ENCODE data around the gene HIGD1C.
"Not testable (repeated sequence)": the region's sequence is repeated elsewhere in the genome, so short reads cannot be mapped to it uniquely, and the experiment has no call there.

The HIGD1C gene

GRCh38 chr12:50952510-50952909 is at the start of gene HIGD1C:
Gene HIGD1C, plus strand, starts transcription at chr12:50952544. Its CDS starts 1,455 bp downstream, at chr12:50953999.
- DNase-seq (ENCODE audit: low read depth): no peak
- H3K4me3 ChIP-seq (ENCODE audit: low read length): no peak within 1 kb of the TSS
- no peak for TF ChIP-seq CTCF (conservative IDR thresholded peaks at IDR 0.05; ENCODE audit: low read depth, low read length)

DNA sequence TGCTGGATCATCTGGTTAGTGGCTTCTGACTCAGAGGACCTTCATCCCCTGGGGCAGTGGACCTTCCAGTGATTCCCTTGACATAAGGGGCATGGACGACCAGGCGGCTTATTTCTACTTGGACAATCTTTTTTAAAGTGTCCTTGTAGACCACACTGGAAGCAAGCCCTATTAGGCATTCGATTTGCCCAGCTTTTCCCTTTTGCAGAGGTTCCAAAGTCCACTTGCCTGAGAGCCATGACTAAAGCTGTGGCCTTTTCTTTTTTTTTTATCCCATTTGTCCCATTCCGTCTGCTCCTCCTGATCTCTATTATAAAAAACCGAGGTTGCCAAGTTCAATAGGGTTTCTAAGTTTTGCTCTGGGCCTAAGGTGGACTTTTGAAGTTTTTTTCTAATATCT is 43.9 kb upstream of the HIGD1C start:
- H3K4me3 ChIP-seq (ENCODE audit: low read length); DNase-seq (ENCODE audit: low read depth): not testable (repeated sequence)

DNA sequence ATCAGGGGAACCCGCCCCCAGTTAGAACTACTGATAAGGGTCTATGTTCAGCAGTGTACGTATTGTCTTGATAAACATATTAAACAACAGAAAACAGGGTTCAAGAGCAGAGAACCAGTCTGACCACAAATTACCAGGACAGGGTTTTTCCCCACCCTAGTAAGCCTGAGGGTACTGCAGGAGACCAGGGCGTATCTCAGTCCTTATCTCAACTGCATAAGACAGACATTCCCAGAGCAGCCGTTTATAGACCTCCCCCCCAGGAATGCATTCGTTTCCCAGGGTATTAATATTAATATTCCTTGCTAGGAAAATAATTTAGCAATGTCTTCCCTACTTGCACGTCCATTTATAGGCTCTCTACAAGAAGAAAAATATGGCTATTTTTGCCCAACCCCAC is 40.0 kb upstream of the HIGD1C start:
- not testable (repeated sequence) for DNase-seq (ENCODE audit: low read depth); H3K4me3 ChIP-seq (ENCODE audit: low read length)

DNA sequence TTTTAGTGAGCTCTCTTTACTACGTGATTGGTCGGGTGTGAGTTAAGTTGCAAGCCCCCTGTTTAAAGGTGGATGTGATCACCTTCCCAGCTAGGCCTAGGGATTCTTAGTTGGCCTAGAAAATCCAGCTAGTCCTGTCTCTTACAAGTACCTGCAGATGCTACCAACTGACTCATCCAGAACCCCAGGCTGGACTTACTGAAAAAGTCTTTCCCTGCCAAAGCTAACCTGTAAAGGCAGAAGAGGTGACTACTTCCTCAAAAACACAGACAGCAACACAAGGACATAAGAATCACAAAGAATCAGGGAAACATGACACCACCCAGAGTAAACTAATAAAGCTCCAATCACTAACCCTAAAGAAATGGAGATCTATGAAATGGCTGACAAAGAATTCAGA is 39.1 kb upstream of the HIGD1C start:
- H3K4me3 ChIP-seq (ENCODE audit: low read length): no peak overlapping the region
- DNase-seq (ENCODE audit: low read depth): no peak
- TF ChIP-seq CTCF (conservative IDR thresholded peaks at IDR 0.05; ENCODE audit: low read depth, low read length): no peak

DNA sequence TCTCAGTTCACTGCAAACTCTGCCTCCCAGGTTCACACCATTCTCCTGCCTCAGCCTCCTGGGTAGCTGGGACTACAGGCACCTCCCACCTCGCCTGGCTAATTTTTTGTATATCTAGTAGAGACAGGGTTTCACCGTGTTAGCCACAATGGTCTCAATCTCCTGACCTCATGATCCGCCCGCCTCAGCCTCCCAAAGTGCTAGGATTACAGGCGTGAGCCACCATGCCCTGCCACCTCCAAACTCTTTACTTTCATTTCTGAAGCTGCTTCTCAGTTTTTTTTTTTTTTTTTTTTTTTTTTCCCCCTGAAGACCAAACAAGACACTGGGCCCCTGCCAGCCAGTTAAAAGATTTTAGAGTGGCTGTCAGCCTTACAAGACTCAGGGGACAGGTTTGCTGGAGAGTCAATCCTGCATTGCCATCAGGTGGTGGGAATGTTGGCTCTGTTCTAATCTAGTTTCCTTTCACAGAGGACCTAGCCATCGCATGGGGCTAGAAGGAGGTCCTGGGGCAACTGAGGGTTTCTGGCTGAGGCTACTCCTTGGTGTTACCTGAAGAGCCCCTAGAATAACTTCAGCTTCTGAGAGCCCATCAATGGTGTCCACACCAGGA is 37.4 kb upstream of the HIGD1C start:
- H3K4me3 ChIP-seq (ENCODE audit: low read length): no peak overlapping the region
- TF ChIP-seq CTCF (conservative IDR thresholded peaks at IDR 0.05; ENCODE audit: low read depth, low read length): no peak
- no peak for DNase-seq (ENCODE audit: low read depth)

GRCh38 chr12:50916292-50916691 is 36.1 kb upstream of the HIGD1C start:
- TF ChIP-seq CTCF (conservative IDR thresholded peaks at IDR 0.05; ENCODE audit: low read depth, low read length): no peak
- no peak overlapping the region for H3K4me3 ChIP-seq (ENCODE audit: low read length)
- DNase-seq (ENCODE audit: low read depth): no peak

DNA sequence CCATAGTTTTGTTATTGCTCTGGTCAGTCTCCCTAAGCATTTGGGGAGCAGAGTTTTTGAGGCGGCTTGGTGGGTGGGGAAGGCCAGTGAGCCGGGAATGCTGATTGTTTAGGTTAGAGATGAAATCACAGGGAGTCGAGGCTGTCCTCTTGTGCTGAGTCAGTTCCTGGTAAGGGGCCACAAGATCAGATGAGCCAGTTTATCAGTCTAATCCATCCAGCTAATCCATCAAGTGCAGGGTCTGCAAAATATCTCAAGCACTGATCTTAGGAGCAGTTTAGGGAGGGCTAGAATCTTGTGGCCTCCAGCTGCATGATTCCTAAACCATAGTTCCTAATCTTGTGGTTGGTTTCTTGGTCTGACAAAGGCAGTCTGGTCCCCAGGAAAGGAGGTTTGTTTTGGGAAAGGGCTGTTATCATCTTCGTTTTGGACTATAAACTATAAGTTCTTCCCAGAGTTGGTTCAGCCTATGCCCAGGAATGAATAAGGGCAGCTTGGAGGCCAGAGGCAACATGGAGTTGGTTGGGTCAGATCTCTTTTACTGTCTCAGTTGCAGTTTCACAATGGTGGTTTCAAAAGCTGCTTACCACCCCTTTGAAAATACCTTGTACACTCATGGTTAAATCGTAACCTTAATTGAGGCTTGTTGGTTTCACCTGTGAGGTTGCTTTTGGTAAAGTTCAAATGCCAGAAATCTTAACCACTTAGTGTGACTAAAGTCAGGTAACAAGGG is 33.6 kb upstream of the HIGD1C start:
- no peak overlapping the region for H3K4me3 ChIP-seq (ENCODE audit: low read length)
- TF ChIP-seq CTCF (conservative IDR thresholded peaks at IDR 0.05; ENCODE audit: low read depth, low read length): no peak
- DNase-seq (ENCODE audit: low read depth): no peak

DNA sequence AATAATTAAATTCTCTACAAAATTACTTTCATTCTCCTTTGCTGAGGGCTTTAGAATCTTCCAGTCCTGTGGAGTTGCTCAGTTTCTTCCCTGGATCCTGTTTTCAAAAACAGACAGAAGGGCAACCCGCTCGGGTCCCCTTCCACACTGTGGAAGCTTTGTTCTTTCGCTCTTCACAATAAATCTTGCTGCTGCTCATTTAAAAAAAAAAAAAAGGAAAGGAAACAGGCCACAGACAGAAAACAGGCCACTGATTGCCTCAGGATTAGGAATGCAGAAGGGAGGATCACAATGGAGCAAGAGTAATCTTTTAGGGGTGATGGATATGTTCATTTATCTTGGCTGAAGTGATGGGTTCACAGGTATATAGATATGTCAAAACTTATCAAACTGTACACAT is 29.5 kb upstream of the HIGD1C start:
- TF ChIP-seq CTCF (conservative IDR thresholded peaks at IDR 0.05; ENCODE audit: low read depth, low read length): no peak
- no peak for DNase-seq (ENCODE audit: low read depth)
- H3K4me3 ChIP-seq (ENCODE audit: low read length): no peak overlapping the region
